K562 (cell line): ENCODE measurements around the gene SEBOX. TPM values are rescaled to one million over a fixed set of nuclear protein-coding genes. Genes with fewer than 3 reads are reported as not detected.

ENCODE experiments used
- ATAC-seq: fragments of 200-7000 bp; cut with Tn5 transposase; 3 replicates; pipeline ENCODE4 v1.9.1; 2020; ENCODE audit warnings: moderate library complexity
- BruUV-seq: library from RNA; stranded (reverse); fragments of 400-500 nt; replicated peaks from 2 replicates; lab custom pipeline; 2021; lab: Mats Ljungman, UMichigan
- CTCF ChIA-PET: fragments of 300-600 bp; formaldehyde crosslinking; extraction: SDS; loops from one replicate; lab custom pipeline; 2021; ENCODE audit warnings: low intra/inter-chr PET ratio; lab: Yijun Ruan, JAX
- POLR2A ChIA-PET: fragments of 300-600, 350-650 bp; sonication (Branson Sonifier 250); formaldehyde crosslinking; extraction: SDS; loops from one replicate; lab custom pipeline; 2021; ENCODE audit warnings: antibody characterized with exemption, inconsistent platforms; lab: Yijun Ruan, JAX
- DNase-seq, 4 experiments: peaks; one replicate each; pipeline versions ENCODE4 v3.0.0 to v3.0.0-alpha.2; 2011 to 2018; ENCODE audit warnings: low spot score in 3 of 4, mixed read lengths in 3 of 4; ENCODE audit errors: extremely low read depth in 1 of 4
- FAIRE-seq: peaks from 2 replicates; lab custom pipeline; 2011; peaks lifted over from hg19 to GRCh38; lab: Jason Lieb, UNC
- H2AFZ ChIP-seq: 2 replicates; pipeline ENCODE4 v1.6.0; 2011; ENCODE audit warnings: low read depth, low read length, control low read depth, inconsistent platforms
- H3K27ac ChIP-seq: fragments of 200-600 bp; 3 replicates; pipeline ENCODE4 v1.8.0; 2011; ENCODE audit warnings: low read depth, mild to moderate bottlenecking, control low read depth, inconsistent platforms, low read length, moderate library complexity, mixed read lengths; ENCODE audit errors: extremely low read depth
- H3K27me3 ChIP-seq, 2 experiments: fragments of 300-600 bp in 1 of 2; 2 replicates in 1 of 2; 3 replicates in 1 of 2; pipeline versions ENCODE4 v1.6.0 to v1.8.0; 2011; ENCODE audit warnings: inconsistent platforms in 2 of 2, low read length in 2 of 2, mild to moderate bottlenecking in 1 of 2, mixed read lengths in 1 of 2, moderate library complexity in 1 of 2; ENCODE audit not compliant: control insufficient read depth in 2 of 2, insufficient read depth in 2 of 2
- H3K36me3 ChIP-seq: fragments of 300-600 bp; 3 replicates; pipeline ENCODE4 v1.8.0; 2011; ENCODE audit warnings: mild to moderate bottlenecking, low read length, inconsistent platforms; ENCODE audit not compliant: control insufficient read depth, insufficient read depth
- H3K4me1 ChIP-seq, 2 experiments: fragments of 200-600 bp in 1 of 2; replicated peaks in 1 of 2; 2 replicates in 1 of 2; 3 replicates in 1 of 2; pipeline versions ENCODE4 v1.5.1 to v1.8.0; 2011; ENCODE audit warnings: inconsistent platforms in 2 of 2, low read length in 2 of 2, mild to moderate bottlenecking in 1 of 2, mixed read lengths in 1 of 2, moderate library complexity in 1 of 2; ENCODE audit not compliant: control insufficient read depth in 2 of 2, insufficient read depth in 2 of 2
- H3K4me2 ChIP-seq: 2 replicates; pipeline ENCODE4 v1.6.1; 2011; ENCODE audit warnings: low read length, control low read depth, inconsistent platforms, mixed read lengths; ENCODE audit not compliant: insufficient read depth
- H3K4me3 ChIP-seq: fragments of 200-600 bp; sonication (generic), shearing (Covaris generic); 2 replicates; pipeline ENCODE4 v1.5.1; 2016; ENCODE audit warnings: control low read depth, inconsistent platforms
- H3K79me2 ChIP-seq: fragments of 200-600 bp; 3 replicates; pipeline ENCODE4 v1.8.0; 2011; ENCODE audit warnings: low read length, inconsistent platforms; ENCODE audit not compliant: control insufficient read depth, insufficient read depth
- H3K9ac ChIP-seq, 2 experiments: 2 replicates each; pipeline versions ENCODE4 v1.6.0 to v1.6.1; 2011; ENCODE audit warnings: low read depth in 2 of 2, low read length in 2 of 2, control low read depth in 1 of 2, inconsistent platforms in 1 of 2, mild to moderate bottlenecking in 1 of 2, mixed read lengths in 1 of 2; ENCODE audit not compliant: insufficient read depth in 1 of 2
- H3K9me1 ChIP-seq: one replicate; pipeline ENCODE4 v1.6.0; 2011; ENCODE audit warnings: inconsistent platforms, mild to moderate bottlenecking, low read length, moderate library complexity; ENCODE audit not compliant: control insufficient read depth, insufficient read depth
- H3K9me3 ChIP-seq: replicated peaks from 2 replicates; pipeline ENCODE4 v1.5.1; 2011; ENCODE audit warnings: low read depth, low read length, inconsistent platforms; ENCODE audit not compliant: control insufficient read depth, insufficient read depth
- H4K20me1 ChIP-seq: replicated peaks from 2 replicates; pipeline ENCODE4 v1.6.1; 2011; ENCODE audit warnings: low read length, inconsistent platforms, mixed read lengths; ENCODE audit not compliant: control insufficient read depth, insufficient read depth
- CBX1 ChIP-seq: sonication (generic); IDR thresholded peaks from 2 replicates; pipeline ENCODE4 v1.6.1; 2016; ENCODE audit warnings: antibody characterized with exemption, low read depth, mild to moderate bottlenecking
- CREM ChIP-seq: IDR thresholded peaks from 2 replicates; pipeline ENCODE4 v1.6.1; 2014; ENCODE audit warnings: antibody characterized with exemption, low read depth
- SRSF7 ChIP-seq: fragments of 200-400 bp; formaldehyde crosslinking; optimal IDR thresholded peaks from 2 replicates; pipeline ENCODE3; 2017; ENCODE audit warnings: mild to moderate bottlenecking, low read depth, low read length
- ZNF696 ChIP-seq: fragments of 250-450 bp; sonication (Bioruptor Pico); conservative IDR thresholded peaks from 2 replicates; pipeline ENCODE4 v1.4.0; 2020; ENCODE audit warnings: mild to moderate bottlenecking, moderate library complexity
- WGBS: fragments of 100-300 bp; shearing (Covaris generic); methylation state at CpG from one replicate; pipeline ENCODE4 v1.1.6; 2016; ENCODE audit warnings: low coverage, mixed read lengths; ENCODE audit not compliant: insufficient coverage; ENCODE audit errors: missing lambda C conversion rate; 5-methylcytosine and 5-hydroxymethylcytosine counted together
- in situ Hi-C: fragments of 300-500 bp; cut with MboI; formaldehyde crosslinking; loops from 4 replicates; pipeline ENCODE4 v1.15.0; 2018; ENCODE audit warnings: inconsistent platforms, mixed read lengths
- intact Hi-C: fragments of 100-400 bp; cut with micrococcal nuclease; formaldehyde crosslinking; loops from 2 replicates; pipeline ENCODE4 v1.14.2; 2022
- polyA plus RNA-seq, 8 experiments: library from polyadenylated mRNA; depleted of rRNA in 4 of 8; stranded (reverse) in 5 of 8; unstranded in 3 of 8; fragments of >200 nt; fragmentation: Nextera tagmentation in 2 of 8; fragmentation: Illumina TruSeq in 1 of 8; extraction: Ambion mirVana in 2 of 8; extraction: Trizol in 1 of 8; gene quantifications; 2 replicates each; pipeline versions ENCODE4 v1.2.1 to v1.2.3, GENCODE V29; 2011 to 2014; ENCODE audit warnings: inconsistent platforms in 1 of 8, missing spikeins in 1 of 8
- total RNA-seq, 7 experiments: library from RNA; depleted of rRNA in 6 of 7; stranded (reverse); fragments of >200 nt in 6 of 7; fragmentation: Illumina TruSeq in 2 of 7; extraction: Trizol in 2 of 7; gene quantifications; 2 replicates each; pipeline versions ENCODE4 v1.2.1 to v1.2.3, GENCODE V29; 2011 to 2021; ENCODE audit warnings: low replicate concordance in 1 of 7
- TF ChIP-seq, protein P1 (sequence below): fragments of 450-650 bp; formaldehyde crosslinking; IDR thresholded peaks from 2 replicates; pipeline ENCODE4 v1.4.0; 2022; ENCODE audit warnings: mild to moderate bottlenecking, moderate library complexity

Gene SEBOX
- total and polyA plus RNA-seq, 9 of the 15 experiments (the other 6 are each of a cell fraction or from before 2014, with no cell fraction given): not detected

DNA sequence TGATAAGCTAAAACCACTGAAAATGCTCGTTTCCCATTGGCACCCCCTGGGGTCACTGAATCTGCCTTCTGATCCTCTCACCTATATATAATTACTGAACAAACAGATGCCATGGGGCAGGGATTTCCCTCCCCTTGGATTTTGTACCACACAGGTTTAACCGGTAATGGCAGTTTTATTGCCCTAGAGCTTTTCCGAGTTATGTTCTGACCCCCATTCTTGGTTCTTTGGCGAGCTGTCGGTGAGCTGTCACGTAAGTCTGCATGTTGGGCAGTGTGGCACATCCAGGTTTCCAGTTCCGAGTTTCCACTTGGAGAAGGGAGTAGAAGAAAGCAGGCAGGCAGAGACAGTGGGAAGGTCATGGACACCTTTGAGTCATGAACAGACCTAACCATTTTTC, 38.9 kb downstream of the SEBOX start:
- ChIA-PET POLR2A (interaction anchor here (0.5 to 1.5 kb wide), 2 partner anchors 9 to 48 kb away, joined by 4 to 11 read pairs; partner anchors contain the start of genes IFT20 and TNFAIP1), CTCF (no interaction called here)
- Histone ChIP-seq H3K27me3 (no peaks in the 10 kb centered on the region), H3K79me2 (peaks cover 47% of the 10 kb centered on the region), H3K4me1 (peaks cover 3 to 12% of the 10 kb centered on the region in 2 experiments; a peak in 4 of 5 replicates), H2AFZ (no peak overlapping the region), H3K27ac (no peak overlapping the region), H4K20me1 (0 out of 2 replicates have a peak, but pooled peaks cover 11% of the 10 kb centered on the region), H3K9ac (no peak overlapping the region), H3K36me3 (peaks cover 81% of the 10 kb centered on the region), H3K4me3 (no peak overlapping the region), H3K9me1 (no peaks in the 10 kb centered on the region), H3K4me2 (no peak overlapping the region), H3K9me3 (no peaks in the 10 kb centered on the region; the same call in 1 of the 2 replicates)
- TF ChIP-seq SRSF7 (no peak), CREM (no peak), CBX1 (no peak), ZNF696 (CRISPR knock-in tag) (no peak)
- TF ChIP-seq, protein P1, sequence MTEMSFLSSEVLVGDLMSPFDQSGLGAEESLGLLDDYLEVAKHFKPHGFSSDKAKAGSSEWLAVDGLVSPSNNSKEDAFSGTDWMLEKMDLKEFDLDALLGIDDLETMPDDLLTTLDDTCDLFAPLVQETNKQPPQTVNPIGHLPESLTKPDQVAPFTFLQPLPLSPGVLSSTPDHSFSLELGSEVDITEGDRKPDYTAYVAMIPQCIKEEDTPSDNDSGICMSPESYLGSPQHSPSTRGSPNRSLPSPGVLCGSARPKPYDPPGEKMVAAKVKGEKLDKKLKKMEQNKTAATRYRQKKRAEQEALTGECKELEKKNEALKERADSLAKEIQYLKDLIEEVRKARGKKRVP (CRISPR knock-in tag): no peak
- intact Hi-C loops: no loop called here
- no TSS peak for BruUV-seq
- WGBS: 93% methylated on average over 7 of the region's 7 CpGs
- no peak for FAIRE-seq
- ATAC-seq: no peak
- in situ Hi-C loops: no loop called here
- DNase-seq: no peak
